ENCODE data around the gene ST7. TPM values are rescaled to one million over a fixed set of nuclear protein-coding genes. Genes with fewer than 3 reads are reported as not detected.

Gene ST7
- total RNA-seq, 3 donors from 2014 or later (not counting 1 experiment from before 2014, with no cell fraction given), result 9.8 to 15.7 (median 12.9) TPM

- Histone ChIP-seq H3K4me3 (ENCODE audit: low read length) (no peak overlapping the region), H3K27ac (ENCODE audit: low read length) (no peak overlapping the region), H3K9me3 (ENCODE audit: control insufficient read depth, insufficient read depth, low read length) (no peaks in the 10 kb centered on the region), H3K27me3 (ENCODE audit: control insufficient read depth, insufficient read depth, low read length) (no peaks in the 10 kb centered on the region), H3K36me3 (ENCODE audit: control insufficient read depth, insufficient read depth, low read length) (no peaks in the 10 kb centered on the region), H3K4me1 (ENCODE audit: control insufficient read depth, insufficient read depth, low read length) (no peaks in the 10 kb centered on the region)
- TF ChIP-seq CTCF (IDR thresholded peaks at IDR 0.05), result no peak
- ATAC-seq (no peak), DNase-seq (no peak)
- Mint-ChIP-seq H3K27ac (no peak overlapping the region), H3K36me3 (no peaks in the 10 kb centered on the region), H3K4me3 (no peak overlapping the region), H3K4me1 (no peaks in the 10 kb centered on the region), H3K27me3 (ENCODE audit: low read depth in 2 of 2) (no peaks in the 10 kb centered on the region), H3K9me3 (no peaks in the 10 kb centered on the region)
- 100% methylated on average over 3 of the region's 5 CpGs for WGBS (ENCODE audit: insufficient coverage)
- intact Hi-C loops (cut with micrococcal nuclease), result no loop called here
Measured at GRCh38 chr7:117216436-117217069, 263.3 kb downstream of the ST7 start.

GRCh38 chr7:117217106-117218035 is 264.1 kb downstream of the ST7 start:
- Histone ChIP-seq H3K4me1 (ENCODE audit: control insufficient read depth, insufficient read depth, low read length) (no peaks in the 10 kb centered on the region), H3K9me3 (ENCODE audit: control insufficient read depth, insufficient read depth, low read length) (no peaks in the 10 kb centered on the region), H3K27ac (ENCODE audit: low read length) (no peak overlapping the region), H3K4me3 (ENCODE audit: low read length) (no peak overlapping the region), H3K27me3 (ENCODE audit: control insufficient read depth, insufficient read depth, low read length) (no peaks in the 10 kb centered on the region), H3K36me3 (ENCODE audit: control insufficient read depth, insufficient read depth, low read length) (no peaks in the 10 kb centered on the region)
- H3K4me3 Mint-ChIP-seq, result no peak overlapping the region
- H3K27ac Mint-ChIP-seq, result no peak overlapping the region
- H3K4me1 Mint-ChIP-seq, result no peaks in the 10 kb centered on the region
- 89% methylated on average over 6 of the region's 6 CpGs for WGBS (ENCODE audit: insufficient coverage)
- no peaks in the 10 kb centered on the region for H3K27me3 Mint-ChIP-seq (ENCODE audit: low read depth in 2 of 2)
- H3K36me3 Mint-ChIP-seq, result no peaks in the 10 kb centered on the region
- intact Hi-C loops (cut with micrococcal nuclease), result no loop called here
- no peak for ATAC-seq
- TF ChIP-seq CTCF (IDR thresholded peaks at IDR 0.05), result no peak
- H3K9me3 Mint-ChIP-seq, result no peaks in the 10 kb centered on the region
- no peak for DNase-seq

GRCh38 chr7:117218700-117219099 is 265.4 kb downstream of the ST7 start:
- Histone ChIP-seq H3K4me1 (ENCODE audit: control insufficient read depth, insufficient read depth, low read length) (no peaks in the 10 kb centered on the region), H3K36me3 (ENCODE audit: control insufficient read depth, insufficient read depth, low read length) (no peaks in the 10 kb centered on the region), H3K27me3 (ENCODE audit: control insufficient read depth, insufficient read depth, low read length) (no peaks in the 10 kb centered on the region), H3K27ac (ENCODE audit: low read length) (no peak overlapping the region), H3K9me3 (ENCODE audit: control insufficient read depth, insufficient read depth, low read length) (no peaks in the 10 kb centered on the region), H3K4me3 (ENCODE audit: low read length) (no peak overlapping the region)
- no peak overlapping the region for H3K27ac Mint-ChIP-seq
- H3K4me1 Mint-ChIP-seq, result no peaks in the 10 kb centered on the region
- no peaks in the 10 kb centered on the region for H3K9me3 Mint-ChIP-seq
- intact Hi-C loops (cut with micrococcal nuclease), result no loop called here
- H3K27me3 Mint-ChIP-seq (ENCODE audit: low read depth in 2 of 2), result no peaks in the 10 kb centered on the region
- WGBS (ENCODE audit: insufficient coverage), result 93% methylated on average over 3 of the region's 4 CpGs
- DNase-seq (no peak), ATAC-seq (no peak)
- TF ChIP-seq CTCF (IDR thresholded peaks at IDR 0.05), result no peak
- no peak overlapping the region for H3K4me3 Mint-ChIP-seq
- no peaks in the 10 kb centered on the region for H3K36me3 Mint-ChIP-seq

All from natural killer cell (primary cell).